Testis (tissue), 2 donors: ENCODE results near the gene TBL2.

Experiments
- CTCF ChIP-seq, 3 experiments: fragments of 450-650 bp in 2 of 3; fragments of 200-600 bp in 1 of 3; sonication (generic) in 1 of 3; IDR thresholded peaks; one replicate each; pipeline ENCODE4 v1.5.1; 2016 to 2019; ENCODE audit warnings: antibody characterized with exemption in 3 of 3, mild to moderate bottlenecking in 2 of 3, moderate library complexity in 1 of 3
- POLR2A ChIP-seq: fragments of 450-650 bp; IDR thresholded peaks from one replicate; pipeline ENCODE4 v1.6.1; 2017; ENCODE audit warnings: antibody characterized with exemption, mild to moderate bottlenecking, moderate library complexity

GRCh38 chr7:73615886-73616285 lies 37.5 kb upstream of the TBL2 start:
- TF ChIP-seq CTCF (IDR thresholded peaks at IDR 0.05) (no peak), POLR2A (no peak)
